Measurements from ENCODE around the gene CEACAM20. TPM values are rescaled to one million over a fixed set of nuclear protein-coding genes. Genes with fewer than 3 reads are reported as not detected.
"Not testable (repeated sequence)": the region's sequence is repeated elsewhere in the genome, so short reads cannot be mapped to it uniquely, and the experiment has no call there.

Gene CEACAM20
- total RNA-seq, 1 experiment from 2014 or later: not detected

- DNase-seq (ENCODE audit: low spot score): peak; percentile 17
Observed at GRCh38 chr19:44476559-44477408, 52.7 kb downstream of the CEACAM20 start.

GRCh38 chr19:44468730-44469129 is 60.7 kb downstream of the CEACAM20 start:
- H3K4me1 ChIP-seq (ENCODE audit: insufficient read depth, low read length, poor library complexity, severe bottlenecking); CTCF ChIA-PET; POLR2A ChIA-PET (ENCODE audit: low non-redundant PET); BruUV-seq (replicated peaks); intact Hi-C loops (cut with micrococcal nuclease; ENCODE audit: unreplicated experiment); DNase-seq (ENCODE audit: low spot score); H3K36me3 ChIP-seq (ENCODE audit: insufficient read depth, low read length, poor library complexity, severe bottlenecking); H3K27ac ChIP-seq (ENCODE audit: low read depth, low read length, poor library complexity, severe bottlenecking); H3K4me3 ChIP-seq (ENCODE audit: low read depth, low read length, poor library complexity, severe bottlenecking); H3K27me3 ChIP-seq (replicated peaks; ENCODE audit: insufficient read depth, low read depth, low read length, poor library complexity): not testable (repeated sequence)
- H3K9me3 ChIP-seq (ENCODE audit: low read depth, low read length, poor library complexity, severe bottlenecking): peaks cover 43% of the 10 kb centered on the region

More at GRCh38 chr19:44476559-44477408, 52.7 kb downstream of the CEACAM20 start:
- CTCF ChIA-PET: no interaction called here
- peaks cover 70% of the 10 kb centered on the region for H3K36me3 ChIP-seq (ENCODE audit: insufficient read depth, low read length, poor library complexity, severe bottlenecking)
- no peak overlapping the region for H3K4me3 ChIP-seq (ENCODE audit: low read depth, low read length, poor library complexity, severe bottlenecking)
- H3K9me3 ChIP-seq (ENCODE audit: low read depth, low read length, poor library complexity, severe bottlenecking): peaks cover 90% of the 10 kb centered on the region
- no peak for TF ChIP-seq EZH2 (IDR thresholded peaks at IDR 0.05; ENCODE audit: borderline replicate concordance, low read depth, low read length, poor library complexity, severe bottlenecking)
- no peak for TF ChIP-seq CTCF (conservative IDR thresholded peaks at IDR 0.05; ENCODE audit: low read depth, low read length)
- intact Hi-C loops (cut with micrococcal nuclease; ENCODE audit: unreplicated experiment): no loop called here
- POLR2A ChIA-PET (ENCODE audit: low non-redundant PET): no interaction called here
- BruUV-seq (replicated peaks): no TSS peak
- no peak overlapping the region for H3K27ac ChIP-seq (ENCODE audit: low read depth, low read length, poor library complexity, severe bottlenecking)
- H3K27me3 ChIP-seq (replicated peaks; ENCODE audit: insufficient read depth, low read depth, low read length, poor library complexity): no peaks in the 10 kb centered on the region
- no peaks in the 10 kb centered on the region for H3K4me1 ChIP-seq (ENCODE audit: insufficient read depth, low read length, poor library complexity, severe bottlenecking)

GRCh38 chr19:44462600-44463286 is 66.7 kb downstream of the CEACAM20 start:
- POLR2A ChIA-PET (ENCODE audit: low non-redundant PET); DNase-seq (ENCODE audit: low spot score); H3K36me3 ChIP-seq (ENCODE audit: insufficient read depth, low read length, poor library complexity, severe bottlenecking); intact Hi-C loops (cut with micrococcal nuclease; ENCODE audit: unreplicated experiment); H3K27ac ChIP-seq (ENCODE audit: low read depth, low read length, poor library complexity, severe bottlenecking); H3K27me3 ChIP-seq (replicated peaks; ENCODE audit: insufficient read depth, low read depth, low read length, poor library complexity); H3K4me1 ChIP-seq (ENCODE audit: insufficient read depth, low read length, poor library complexity, severe bottlenecking); CTCF ChIA-PET; BruUV-seq (replicated peaks); H3K4me3 ChIP-seq (ENCODE audit: low read depth, low read length, poor library complexity, severe bottlenecking): not testable (repeated sequence)
- H3K9me3 ChIP-seq (ENCODE audit: low read depth, low read length, poor library complexity, severe bottlenecking): peaks cover 20% of the 10 kb centered on the region

Other genes with a start within 250 kb of the CEACAM20 start
- gene ZNF235, start 224.7 kb downstream of the CEACAM20 start, total RNA-seq (2021): 9.9 and 10.0 TPM in 2 replicates
- gene ZNF112, start 173.0 kb downstream of the CEACAM20 start, total RNA-seq (2021): 7.8 and 8.2 TPM in 2 replicates
- gene ZNF285, start 128.1 kb downstream of the CEACAM20 start, total RNA-seq (2021): 3.0 and 3.9 TPM in 2 replicates
- 13.4 and 14.3 TPM in 2 replicates for gene ZNF229, start 81.2 kb downstream of the CEACAM20 start, total RNA-seq (2021)
- 10.4 and 10.8 TPM in 2 replicates for gene ZNF180, start 29.2 kb downstream of the CEACAM20 start, total RNA-seq (2021)
- not detected in 2 replicates for gene IGSF23, start 83.9 kb upstream of the CEACAM20 start, total RNA-seq (2021)
- 26.8 and 29.5 TPM in 2 replicates for gene PVR, start 114.2 kb upstream of the CEACAM20 start, total RNA-seq (2021)
- gene CEACAM19, start 141.8 kb upstream of the CEACAM20 start, total RNA-seq (2021): 2.5 and 2.9 TPM in 2 replicates
- gene CEACAM16, start 169.5 kb upstream of the CEACAM20 start, total RNA-seq (2021): not detected in 2 replicates
- 6.6 and 9.9 TPM in 2 replicates for gene BCL3, start 219.0 kb upstream of the CEACAM20 start, total RNA-seq (2021)
- not detected in 2 replicates for gene CBLC, start 248.2 kb upstream of the CEACAM20 start, total RNA-seq (2021)

All from A673 (cell line).